ENCODE data around the gene IPO13. TPM values are rescaled to one million over a fixed set of nuclear protein-coding genes. Genes with fewer than 3 reads are reported as not detected.

IPO13 gene
- 25.8 TPM for polyA plus RNA-seq (2012; ENCODE audit: insufficient read depth, insufficient read length)

DNA sequence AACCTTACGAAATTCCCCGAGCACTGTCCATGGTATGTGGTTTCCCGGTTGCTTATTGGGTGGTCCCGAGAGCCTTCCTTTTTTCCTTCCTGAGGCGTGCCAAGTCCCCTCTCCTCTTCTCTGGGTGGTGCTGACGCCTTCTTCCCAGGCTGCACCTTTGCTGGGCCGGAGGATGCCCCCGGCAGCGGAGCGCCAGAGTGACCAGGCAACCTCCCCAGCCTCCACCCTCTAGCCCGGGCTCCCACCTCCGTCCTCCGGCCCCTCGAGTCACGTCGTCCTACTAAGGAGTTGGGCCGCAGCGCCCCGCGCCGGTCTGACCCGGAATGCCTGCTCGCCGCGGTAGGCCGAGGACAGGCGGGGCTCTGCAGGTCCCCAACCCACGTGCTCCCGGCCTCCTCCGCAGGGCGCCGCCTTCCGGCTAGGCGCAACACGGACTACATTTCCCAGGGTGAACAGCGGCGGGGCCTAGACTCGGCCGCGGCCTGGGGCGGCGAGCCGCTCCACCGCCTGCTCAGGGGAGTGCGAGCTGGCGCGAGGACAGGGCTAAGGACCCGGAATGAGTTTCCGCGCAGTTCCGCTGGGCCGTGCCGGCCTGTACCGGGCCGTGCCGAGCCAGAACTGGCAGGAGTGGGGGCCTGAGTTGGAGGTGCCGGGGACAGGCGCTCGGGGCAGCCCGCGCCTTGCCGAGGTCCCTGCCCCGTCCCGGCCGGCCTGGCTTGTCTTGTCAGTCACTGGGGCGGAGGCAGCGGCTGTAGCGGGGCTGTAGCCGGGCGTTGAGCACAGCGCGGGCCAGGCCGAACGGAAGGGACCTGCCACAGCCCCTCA is at the start of gene IPO13:
IPO13 (plus strand) TSS at position 715 of the 825 bp plus-strand sequence. CDS start 651 bp downstream, outside the sequence.
- peak within 1 kb of the TSS; percentile 97 for H3K4me3 ChIP-seq (ENCODE audit: low read length)
- peak; percentile 93 for DNase-seq (ENCODE audit: low read depth, low spot score)

DNA sequence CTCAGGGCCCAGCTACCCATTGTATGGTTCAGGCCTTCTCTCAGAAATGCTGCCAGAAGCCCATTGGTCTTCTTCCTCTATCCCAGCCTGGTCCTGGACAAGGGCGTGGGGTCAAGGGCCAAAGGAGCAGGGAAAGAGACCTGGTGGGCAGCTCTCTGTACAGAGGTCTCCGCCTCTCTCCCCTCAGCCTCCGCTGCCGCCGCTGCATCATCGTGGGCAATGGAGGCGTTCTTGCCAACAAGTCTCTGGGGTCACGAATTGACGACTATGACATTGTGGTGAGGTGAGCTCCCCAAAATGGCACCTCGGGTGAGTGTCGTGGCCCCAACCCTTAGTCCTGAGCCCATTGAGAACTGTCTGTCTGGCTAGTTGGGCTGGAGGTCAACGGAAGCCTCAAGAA is 47.8 kb upstream of the IPO13 start:
- no peak overlapping the region for H3K4me3 ChIP-seq (ENCODE audit: low read length)
- DNase-seq (ENCODE audit: low read depth, low spot score) = no peak

GRCh38 chr1:43900386-43900785 is 46.4 kb upstream of the IPO13 start:
- no peak overlapping the region for H3K4me3 ChIP-seq (ENCODE audit: low read length)
- DNase-seq (ENCODE audit: low read depth, low spot score) = no peak

DNA sequence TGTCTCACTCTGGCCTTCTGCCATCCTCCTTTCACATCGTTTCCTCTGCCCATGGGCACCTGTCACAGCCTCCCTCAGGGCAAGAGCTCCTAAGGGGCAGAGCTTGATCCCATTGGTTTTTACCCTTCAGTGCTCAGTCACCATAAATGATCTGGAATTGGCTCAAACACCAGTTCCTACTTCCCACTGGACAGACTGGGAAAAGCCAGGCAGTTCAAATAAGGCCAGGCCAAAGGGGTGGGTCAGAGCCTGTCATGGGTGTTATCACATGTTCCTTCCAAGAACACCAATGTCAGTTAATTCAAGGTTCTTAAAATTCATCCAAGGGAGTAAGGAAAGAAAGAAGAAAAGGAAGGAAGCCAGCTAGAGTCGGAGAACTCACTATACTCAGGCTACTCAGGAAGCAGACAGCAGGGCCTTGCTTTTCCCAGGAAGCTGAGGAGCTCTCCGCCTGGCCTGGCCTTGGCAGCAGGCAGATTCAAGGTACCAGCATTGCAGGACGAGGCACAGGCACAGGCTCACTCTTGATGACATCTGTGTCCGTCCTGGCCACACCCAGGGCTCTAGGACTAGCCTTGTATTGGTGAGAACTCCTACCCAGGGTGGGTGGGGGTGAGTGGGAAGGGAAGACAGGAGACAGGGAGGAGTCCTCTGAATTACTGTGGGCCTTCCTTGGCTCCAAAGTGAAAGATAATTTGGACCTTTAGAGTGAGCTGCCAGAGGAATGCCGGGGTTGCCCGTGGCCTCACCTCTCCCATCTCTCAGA is 45.4 kb upstream of the IPO13 start:
- DNase-seq (ENCODE audit: low read depth, low spot score) = no peak
- H3K4me3 ChIP-seq (ENCODE audit: low read length) = no peak overlapping the region

DNA sequence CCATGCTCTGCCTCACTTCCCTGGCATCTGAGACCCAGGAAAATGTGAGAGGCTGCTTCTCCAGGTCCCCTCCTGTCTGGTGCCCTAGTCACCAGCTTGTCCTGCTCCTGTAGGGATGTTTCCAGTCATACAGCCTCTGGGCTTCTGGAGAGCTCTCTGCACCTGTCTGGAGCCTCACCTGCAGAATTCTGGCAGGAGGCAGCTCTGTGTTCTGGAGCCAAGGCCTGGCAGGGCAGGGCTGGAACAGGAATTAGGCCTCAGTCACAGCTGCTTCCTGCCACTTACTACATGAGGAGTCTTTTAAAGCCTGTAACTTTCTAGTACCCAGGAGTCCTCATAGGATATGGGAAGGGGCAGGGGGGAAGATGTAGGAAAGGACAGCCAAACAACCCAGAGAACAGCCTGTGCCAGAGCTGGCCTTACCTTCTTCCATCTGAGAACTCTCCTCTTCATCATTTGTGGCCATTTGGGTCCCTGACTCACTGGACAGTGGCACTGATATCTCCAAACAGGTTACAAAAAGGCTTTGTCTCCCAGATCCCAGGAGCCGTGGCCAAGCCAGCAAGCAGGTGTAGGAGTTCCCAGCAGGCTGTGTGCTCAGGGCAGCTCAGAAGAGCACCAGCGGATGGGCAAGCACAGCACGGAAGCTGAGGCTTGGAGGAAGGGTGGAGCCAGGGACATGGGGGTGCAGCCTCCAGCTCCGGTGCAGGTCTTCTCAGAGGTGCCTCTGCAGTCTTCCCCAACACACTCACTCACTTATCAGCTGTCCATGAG is 44.5 kb upstream of the IPO13 start:
- H3K4me3 ChIP-seq (ENCODE audit: low read length) = no peak overlapping the region
- no peak for DNase-seq (ENCODE audit: low read depth, low spot score)

- no peak overlapping the region for H3K4me3 ChIP-seq (ENCODE audit: low read length)
- no peak for DNase-seq (ENCODE audit: low read depth, low spot score)
Measured at GRCh38 chr1:43904660-43905551, 41.8 kb upstream of the IPO13 start.

DNA sequence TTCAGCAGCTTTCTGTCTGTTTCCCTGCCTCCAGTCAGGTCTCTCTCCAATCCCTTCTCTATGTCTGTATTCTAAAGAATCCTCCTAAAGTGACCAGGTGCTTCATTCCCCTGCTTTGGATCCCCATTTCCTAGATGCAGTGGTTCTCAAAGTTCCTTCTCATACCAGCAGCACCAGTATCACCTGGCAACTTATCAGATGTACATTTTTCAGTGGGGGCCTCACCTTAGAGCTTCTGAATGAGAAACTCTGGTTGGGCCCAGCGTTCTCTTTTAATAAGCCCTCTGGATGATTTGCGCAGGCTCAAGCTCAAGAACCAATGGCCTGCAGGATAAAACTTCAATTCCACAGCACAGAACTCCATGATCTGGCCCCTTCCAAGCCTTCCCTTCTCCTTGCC is 38.5 kb upstream of the IPO13 start:
- H3K4me3 ChIP-seq (ENCODE audit: low read length) = no peak overlapping the region
- no peak for DNase-seq (ENCODE audit: low read depth, low spot score)

DNA sequence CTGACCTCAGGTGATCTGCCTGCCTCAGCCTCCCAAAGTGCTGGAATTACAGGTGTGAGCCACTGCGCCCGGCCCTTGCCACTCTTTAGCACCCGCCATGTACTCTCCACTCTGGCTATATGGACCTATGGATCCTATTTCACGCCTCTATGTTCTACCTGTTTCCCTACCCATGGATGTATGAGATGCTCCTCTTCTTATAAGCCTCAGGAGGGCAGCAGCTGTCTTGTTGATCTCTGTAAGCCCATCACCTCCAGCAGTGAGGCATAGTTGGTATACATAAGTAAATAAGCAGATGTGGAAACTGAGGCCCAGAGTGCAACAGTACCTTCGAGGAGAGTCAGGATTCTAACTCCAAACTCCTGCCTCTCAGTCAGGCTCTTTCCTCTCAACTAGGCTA is 37.9 kb upstream of the IPO13 start:
- DNase-seq (ENCODE audit: low read depth, low spot score) = no peak
- no peak overlapping the region for H3K4me3 ChIP-seq (ENCODE audit: low read length)

GRCh38 chr1:43910343-43910742 is 36.4 kb upstream of the IPO13 start:
- H3K4me3 ChIP-seq (ENCODE audit: low read length) = no peak overlapping the region
- DNase-seq (ENCODE audit: low read depth, low spot score) = no peak

GRCh38 chr1:43912607-43913006 is 34.1 kb upstream of the IPO13 start:
- H3K4me3 ChIP-seq (ENCODE audit: low read length) = no peak overlapping the region
- DNase-seq (ENCODE audit: low read depth, low spot score) = no peak

DNA sequence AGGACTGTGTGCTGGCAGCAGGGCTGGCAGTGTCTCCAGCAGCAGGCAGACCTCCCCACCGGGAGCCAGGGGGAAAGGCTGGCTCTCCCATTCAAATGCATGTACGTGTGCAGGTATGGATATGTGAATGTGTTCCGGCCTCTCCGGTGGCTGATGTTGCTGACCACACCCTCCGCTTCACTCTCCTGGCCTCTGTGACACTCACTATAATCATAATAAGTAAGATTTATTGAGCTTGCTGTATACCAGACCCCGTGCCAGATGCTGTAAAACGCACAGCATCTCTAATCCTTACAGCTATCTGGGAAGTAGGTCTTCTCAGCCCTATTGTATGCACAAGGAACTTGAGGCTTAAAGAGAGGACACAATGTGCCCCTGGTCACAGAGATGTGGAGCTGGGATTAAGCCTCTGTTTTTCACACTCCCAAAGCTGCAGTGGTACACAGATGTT is 33.7 kb upstream of the IPO13 start:
- DNase-seq (ENCODE audit: low read depth, low spot score) = no peak
- H3K4me3 ChIP-seq (ENCODE audit: low read length) = no peak overlapping the region

- H3K4me3 ChIP-seq (ENCODE audit: low read length) = no peak overlapping the region
- no peak for DNase-seq (ENCODE audit: low read depth, low spot score)
Measured at GRCh38 chr1:43913666-43914360, 32.9 kb upstream of the IPO13 start.

GRCh38 chr1:43914576-43915525 is 31.9 kb upstream of the IPO13 start:
- DNase-seq (ENCODE audit: low read depth, low spot score) = no peak
- no peak overlapping the region for H3K4me3 ChIP-seq (ENCODE audit: low read length)

- H3K4me3 ChIP-seq (ENCODE audit: low read length) = no peak overlapping the region
- peak; percentile 71 for DNase-seq (ENCODE audit: low read depth, low spot score)
Measured at GRCh38 chr1:43919906-43920305, 26.8 kb upstream of the IPO13 start.

DNA sequence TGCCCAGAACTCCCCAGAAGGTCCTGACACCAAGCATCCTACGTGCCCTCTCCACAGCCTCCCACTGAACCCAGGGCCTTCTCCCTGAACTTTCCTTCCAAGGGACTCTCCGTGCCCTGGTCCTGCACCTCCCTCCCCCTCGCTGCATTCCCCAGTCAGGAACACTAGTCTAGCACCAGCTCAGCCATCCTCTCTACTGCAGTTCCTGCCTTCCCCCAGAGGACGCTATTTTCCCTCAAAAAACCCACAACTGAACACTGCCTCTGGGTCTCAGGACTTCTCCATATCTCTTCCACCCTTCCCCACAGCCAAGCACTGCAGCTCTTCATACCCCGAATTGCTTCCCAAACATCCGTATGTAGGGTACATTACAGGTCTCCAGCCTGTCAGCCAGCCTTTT is 25.7 kb upstream of the IPO13 start:
- no peak overlapping the region for H3K4me3 ChIP-seq (ENCODE audit: low read length)
- no peak for DNase-seq (ENCODE audit: low read depth, low spot score)

GRCh38 chr1:43924516-43924915 is 22.2 kb upstream of the IPO13 start:
- H3K4me3 ChIP-seq (ENCODE audit: low read length) = no peak overlapping the region
- DNase-seq (ENCODE audit: low read depth, low spot score) = no peak

DNA sequence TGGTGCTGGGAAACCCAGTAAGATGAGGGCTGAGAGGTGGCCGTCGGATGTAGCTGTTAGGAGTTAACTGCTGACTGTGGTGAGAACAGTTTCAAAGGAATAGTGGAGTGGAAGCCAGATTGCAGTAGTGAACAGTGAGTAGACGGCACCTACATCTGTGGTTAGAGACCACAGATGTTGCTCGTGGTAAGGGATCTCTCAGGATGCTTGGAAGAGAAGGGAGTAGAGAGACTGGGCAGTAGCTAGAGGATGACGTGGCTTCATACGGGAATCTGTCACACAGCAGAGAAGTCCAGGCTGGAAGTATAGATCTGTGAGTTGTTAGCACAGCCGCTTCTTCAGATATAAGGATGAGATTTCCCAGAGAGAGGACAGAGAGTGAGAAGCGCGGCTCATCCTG is 20.9 kb upstream of the IPO13 start:
- DNase-seq (ENCODE audit: low read depth, low spot score) = no peak

More for the DNA sequence above, 20.9 kb upstream of the IPO13 start:
- H3K4me3 ChIP-seq (ENCODE audit: low read length) = no peak overlapping the region
